DOHH2 (cell line): Measurements from ENCODE around the gene SLC22A4.

ENCODE experiments used
- H3F3A ChIP-seq: fragments of 200-600 bp; sonication (generic), shearing (Covaris generic); 2 replicates; pipeline ENCODE4 v1.6.0; 2016; ENCODE audit warnings: antibody characterized with exemption, mild to moderate bottlenecking; ENCODE audit not compliant: control insufficient read depth, insufficient read depth
- H3K27ac ChIP-seq: fragments of 200-600 bp; sonication (generic); 2 replicates; pipeline ENCODE4 v1.5.1; 2014; ENCODE audit warnings: low read depth, mild to moderate bottlenecking, low read length, moderate library complexity
- H3K27me3 ChIP-seq: fragments of 200-600 bp; sonication (generic); 2 replicates; pipeline ENCODE4 v1.6.1; 2014; ENCODE audit warnings: mild to moderate bottlenecking, low read length, mixed read lengths; ENCODE audit not compliant: control insufficient read depth
- H3K36me3 ChIP-seq: fragments of 200-600 bp; sonication (generic); 2 replicates; pipeline ENCODE4 v1.6.1; 2014; ENCODE audit warnings: mild to moderate bottlenecking, low read length, moderate library complexity, mixed read lengths; ENCODE audit not compliant: control insufficient read depth
- H3K4me1 ChIP-seq: fragments of 200-600 bp; sonication (generic); 2 replicates; pipeline ENCODE4 v1.6.1; 2014; ENCODE audit warnings: mild to moderate bottlenecking, low read length, mixed read lengths; ENCODE audit not compliant: control insufficient read depth
- H3K4me2 ChIP-seq: fragments of 200-600 bp; sonication (generic); 2 replicates; pipeline ENCODE4 v1.6.0; 2014; ENCODE audit warnings: mild to moderate bottlenecking, low read length, moderate library complexity
- H3K4me3 ChIP-seq: fragments of 200-600 bp; sonication (generic); 2 replicates; pipeline ENCODE4 v1.5.1; 2014; ENCODE audit warnings: mild to moderate bottlenecking, low read length, mixed read lengths
- H3K79me2 ChIP-seq: fragments of 200-600 bp; sonication (generic); 2 replicates; pipeline ENCODE4 v1.6.1; 2014; ENCODE audit warnings: mild to moderate bottlenecking, low read length, mixed read lengths; ENCODE audit not compliant: control insufficient read depth
- H3K9me2 ChIP-seq: fragments of 200-600 bp; sonication (generic); replicated peaks from 2 replicates; pipeline ENCODE4 v1.6.1; 2014; ENCODE audit warnings: mild to moderate bottlenecking, low read length, mixed read lengths; ENCODE audit not compliant: control insufficient read depth
- H3K9me3 ChIP-seq: fragments of 200-600 bp; sonication (generic); 2 replicates; pipeline ENCODE4 v1.6.1; 2014; ENCODE audit warnings: antibody characterized with exemption, low read length, mixed read lengths; ENCODE audit not compliant: control insufficient read depth, insufficient read depth
- H4K20me1 ChIP-seq: fragments of 200-600 bp; sonication (generic); 2 replicates; pipeline ENCODE4 v1.6.0; 2014; ENCODE audit warnings: low read depth, mild to moderate bottlenecking, antibody characterized with exemption, low read length, moderate library complexity; ENCODE audit not compliant: control insufficient read depth, insufficient read depth
- EZH2phosphoT487 ChIP-seq: fragments of 200-600 bp; sonication (generic); IDR thresholded peaks from 2 replicates; pipeline ENCODE4 v1.6.1; 2017; ENCODE audit warnings: borderline replicate concordance, mild to moderate bottlenecking, antibody characterized with exemption, low read length, moderate library complexity, mixed read lengths
- TF ChIP-seq, protein P1 (sequence below): fragments of 200-600 bp; sonication (generic); IDR thresholded peaks from one replicate; pipeline ENCODE4 v1.5.1; 2014; ENCODE audit warnings: antibody characterized with exemption, mild to moderate bottlenecking, low read depth, low read length; ENCODE audit not compliant: poor library complexity, severe bottlenecking

The SLC22A4 gene

DNA sequence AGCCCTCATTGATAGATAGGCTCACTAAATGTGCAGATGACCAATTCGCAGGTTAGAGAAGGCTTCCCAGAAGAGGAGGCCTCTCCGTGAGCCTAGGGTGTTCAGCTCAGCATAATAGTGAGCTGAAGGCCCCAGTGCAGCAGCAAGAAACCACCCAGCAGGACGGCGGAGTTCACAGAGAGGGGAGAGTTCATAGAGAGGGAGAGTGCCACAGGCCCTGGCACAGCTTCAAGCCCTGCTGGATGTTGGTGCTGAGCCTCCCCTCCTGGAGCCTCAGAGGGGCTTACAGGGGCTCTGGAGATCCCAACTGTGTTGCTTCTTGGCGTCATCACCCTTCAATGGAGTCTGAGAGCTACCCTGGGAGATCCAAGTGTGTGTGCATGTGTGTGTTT, 77.4 kb downstream of the SLC22A4 start:
- no peak overlapping the region for H3K4me2 ChIP-seq
- no peak overlapping the region for H3K27ac ChIP-seq
- H3K9me3 ChIP-seq = no peaks in the 10 kb centered on the region

DNA sequence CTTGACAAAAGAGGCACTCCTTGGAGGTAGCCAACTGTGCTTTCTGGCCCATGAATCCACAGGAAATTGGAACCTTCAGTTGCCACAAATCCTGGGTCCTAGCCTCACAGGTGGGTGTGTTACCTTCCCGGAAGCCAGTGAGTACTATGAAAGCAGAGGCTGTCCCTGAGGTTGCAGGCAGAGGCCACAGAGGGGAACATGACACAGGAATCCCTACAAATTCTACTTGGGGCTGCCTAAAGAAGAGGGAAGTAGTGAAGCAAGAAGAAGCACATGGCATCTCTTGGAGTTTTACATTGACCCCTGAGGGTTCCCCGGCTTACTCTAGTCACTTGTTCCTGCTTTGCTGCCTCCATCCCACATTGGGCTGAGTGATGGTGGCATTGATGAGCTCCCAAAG, 77.9 kb downstream of the SLC22A4 start:
- H3K9me2 ChIP-seq = no peaks in the 10 kb centered on the region

More for the DNA sequence above, 77.4 kb downstream of the SLC22A4 start:
- Histone ChIP-seq H4K20me1 (no peaks in the 10 kb centered on the region), H3K4me3 (no peak overlapping the region), H3K9me2 (no peaks in the 10 kb centered on the region), H3K36me3 (no peaks in the 10 kb centered on the region), H3K27me3 (peaks cover 4% of the 10 kb centered on the region; the same call in 1 of the 2 replicates), H3K4me1 (peaks cover 10% of the 10 kb centered on the region), H3K79me2 (no peaks in the 10 kb centered on the region), H3F3A (peaks cover 2% of the 10 kb centered on the region; the same call in 1 of the 2 replicates)
- no peak for TF ChIP-seq EZH2phosphoT487
- TF ChIP-seq, protein P1, sequence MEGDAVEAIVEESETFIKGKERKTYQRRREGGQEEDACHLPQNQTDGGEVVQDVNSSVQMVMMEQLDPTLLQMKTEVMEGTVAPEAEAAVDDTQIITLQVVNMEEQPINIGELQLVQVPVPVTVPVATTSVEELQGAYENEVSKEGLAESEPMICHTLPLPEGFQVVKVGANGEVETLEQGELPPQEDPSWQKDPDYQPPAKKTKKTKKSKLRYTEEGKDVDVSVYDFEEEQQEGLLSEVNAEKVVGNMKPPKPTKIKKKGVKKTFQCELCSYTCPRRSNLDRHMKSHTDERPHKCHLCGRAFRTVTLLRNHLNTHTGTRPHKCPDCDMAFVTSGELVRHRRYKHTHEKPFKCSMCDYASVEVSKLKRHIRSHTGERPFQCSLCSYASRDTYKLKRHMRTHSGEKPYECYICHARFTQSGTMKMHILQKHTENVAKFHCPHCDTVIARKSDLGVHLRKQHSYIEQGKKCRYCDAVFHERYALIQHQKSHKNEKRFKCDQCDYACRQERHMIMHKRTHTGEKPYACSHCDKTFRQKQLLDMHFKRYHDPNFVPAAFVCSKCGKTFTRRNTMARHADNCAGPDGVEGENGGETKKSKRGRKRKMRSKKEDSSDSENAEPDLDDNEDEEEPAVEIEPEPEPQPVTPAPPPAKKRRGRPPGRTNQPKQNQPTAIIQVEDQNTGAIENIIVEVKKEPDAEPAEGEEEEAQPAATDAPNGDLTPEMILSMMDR = no peak

DNA sequence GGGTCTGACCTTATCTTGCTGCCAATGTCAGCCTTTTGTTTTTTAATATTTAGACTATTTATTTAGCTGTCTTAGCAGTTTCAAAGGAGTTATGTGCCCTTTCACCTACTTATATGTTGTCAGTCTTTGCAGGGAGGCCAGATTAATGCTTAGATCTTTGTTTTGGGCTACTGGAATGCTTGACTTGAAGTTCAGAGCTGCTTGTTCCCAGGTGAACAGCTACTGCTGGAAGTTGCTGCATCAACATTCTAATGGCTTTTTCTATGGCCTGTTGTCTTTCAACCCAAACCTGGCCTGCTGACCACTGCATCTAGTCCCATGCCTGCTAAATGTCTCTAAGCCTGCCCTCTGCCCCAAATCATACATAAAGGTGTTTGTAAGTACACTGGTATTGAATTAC, 78.3 kb downstream of the SLC22A4 start:
- no peak overlapping the region for H3K27ac ChIP-seq
- H3F3A ChIP-seq = peaks cover 2% of the 10 kb centered on the region; the same call in 1 of the 2 replicates
- no peaks in the 10 kb centered on the region for H3K9me3 ChIP-seq
- H3K4me1 ChIP-seq = peaks cover 10% of the 10 kb centered on the region
- no peak overlapping the region for H3K4me3 ChIP-seq
- H3K9me2 ChIP-seq = no peaks in the 10 kb centered on the region
- H4K20me1 ChIP-seq = no peaks in the 10 kb centered on the region
- TF ChIP-seq, protein P1 = no peak
- no peak for TF ChIP-seq EZH2phosphoT487
- no peaks in the 10 kb centered on the region for H3K79me2 ChIP-seq
- H3K27me3 ChIP-seq = peaks cover 4% of the 10 kb centered on the region; the same call in 1 of the 2 replicates
- no peak overlapping the region for H3K4me2 ChIP-seq
- no peaks in the 10 kb centered on the region for H3K36me3 ChIP-seq

More for the DNA sequence above, 77.9 kb downstream of the SLC22A4 start:
- H4K20me1 ChIP-seq = no peaks in the 10 kb centered on the region
- H3K4me2 ChIP-seq = no peak overlapping the region
- peaks cover 2% of the 10 kb centered on the region; the same call in 1 of the 2 replicates for H3F3A ChIP-seq
- H3K4me1 ChIP-seq = peaks cover 10% of the 10 kb centered on the region
- peaks cover 4% of the 10 kb centered on the region; the same call in 1 of the 2 replicates for H3K27me3 ChIP-seq
- no peaks in the 10 kb centered on the region for H3K9me3 ChIP-seq
- no peak overlapping the region for H3K27ac ChIP-seq
- TF ChIP-seq, protein P1 = no peak
- no peak for TF ChIP-seq EZH2phosphoT487
- H3K79me2 ChIP-seq = no peaks in the 10 kb centered on the region
- H3K36me3 ChIP-seq = no peaks in the 10 kb centered on the region
- H3K4me3 ChIP-seq = no peak overlapping the region

DNA sequence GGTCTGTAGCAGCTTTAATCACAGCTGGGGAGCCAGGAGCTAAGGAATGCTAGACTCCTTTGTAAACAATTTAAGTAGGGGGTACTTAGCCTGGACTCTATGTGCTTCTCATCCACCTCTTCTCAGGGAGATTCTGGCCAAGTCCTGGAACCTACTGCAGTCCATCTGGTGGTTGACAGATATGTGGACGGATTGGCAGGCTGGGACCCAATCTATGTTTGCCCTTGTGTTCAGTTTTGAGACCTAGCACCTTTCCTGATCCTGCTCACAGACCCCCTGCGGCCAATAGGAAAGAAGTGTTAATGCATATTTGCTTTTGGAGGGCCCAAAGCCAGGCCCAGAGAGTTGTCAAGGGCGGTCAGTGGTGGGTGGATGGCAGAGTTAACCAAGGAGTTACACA, 81.8 kb downstream of the SLC22A4 start:
- H3K79me2 ChIP-seq = no peaks in the 10 kb centered on the region
- no peaks in the 10 kb centered on the region for H3K36me3 ChIP-seq
- H4K20me1 ChIP-seq = no peaks in the 10 kb centered on the region
- peaks cover 2% of the 10 kb centered on the region; the same call in 1 of the 2 replicates for H3F3A ChIP-seq
- no peaks in the 10 kb centered on the region for H3K4me1 ChIP-seq
- no peaks in the 10 kb centered on the region for H3K27me3 ChIP-seq
- H3K4me3 ChIP-seq = no peak overlapping the region
- H3K9me3 ChIP-seq = no peaks in the 10 kb centered on the region
- no peaks in the 10 kb centered on the region for H3K9me2 ChIP-seq
- H3K27ac ChIP-seq = no peak overlapping the region
- no peak overlapping the region for H3K4me2 ChIP-seq
- no peak for TF ChIP-seq EZH2phosphoT487
- TF ChIP-seq, protein P1 = no peak
